ENCODE data around the gene GRIN3A. TPM values are rescaled to one million over a fixed set of nuclear protein-coding genes. Genes with fewer than 3 reads are reported as not detected.

The GRIN3A gene
- total and polyA plus RNA-seq, 9 of the 15 experiments (the other 6 are each of a cell fraction or from before 2014, with no cell fraction given), result 0.01 to 0.03 TPM; not detected in 7

- CTCF ChIA-PET (ENCODE audit: low intra/inter-chr PET ratio), result no interaction called here
Measured at GRCh38 chr9:101586651-101587050, 151.8 kb downstream of the GRIN3A start.

More at GRCh38 chr9:101586651-101587050, 151.8 kb downstream of the GRIN3A start:
- Histone ChIP-seq H3K27ac (ENCODE audit: extremely low read depth, low read depth, low read length) (no peak overlapping the region), H2AFZ (ENCODE audit: low read depth, low read length) (no peak overlapping the region), H4K20me1 (replicated peaks; ENCODE audit: control insufficient read depth, insufficient read depth, low read length) (no peaks in the 10 kb centered on the region), H3K9me1 (ENCODE audit: control insufficient read depth, insufficient read depth, low read length) (no peaks in the 10 kb centered on the region), H3K4me1 (replicated peaks in 1 of 2; ENCODE audit: control insufficient read depth in 2 of 2, insufficient read depth in 2 of 2, low read length in 2 of 2) (no peaks in the 10 kb centered on the region), H3K27me3 (ENCODE audit: control insufficient read depth in 2 of 2, insufficient read depth in 2 of 2, low read length in 2 of 2) (no peaks in the 10 kb centered on the region; a peak in 1 of 5 replicates), H3K4me3 (no peak overlapping the region), H3K79me2 (ENCODE audit: control insufficient read depth, insufficient read depth, low read length) (no peaks in the 10 kb centered on the region), H3K9me3 (replicated peaks; ENCODE audit: control insufficient read depth, insufficient read depth, low read depth, low read length) (no peaks in the 10 kb centered on the region), H3K4me2 (ENCODE audit: insufficient read depth, low read length) (no peak overlapping the region), H3K9ac (ENCODE audit: insufficient read depth in 1 of 2, low read depth in 2 of 2, low read length in 2 of 2) (no peak overlapping the region), H3K36me3 (ENCODE audit: control insufficient read depth, insufficient read depth, low read length) (no peaks in the 10 kb centered on the region)
- POLR2A ChIA-PET, result no interaction called here
- TF ChIP-seq ZNF512 (tag; IDR thresholded peaks at IDR 0.05) (no peak), ZNF232 (CRISPR knock-in tag; IDR thresholded peaks at IDR 0.05) (no peak), NBN (IDR thresholded peaks at IDR 0.05; ENCODE audit: low read depth) (no peak), U2AF1 (optimal IDR thresholded peaks at IDR 0.05; ENCODE audit: low read depth, low read length) (no peak), RUNX1 (IDR thresholded peaks at IDR 0.05; ENCODE audit: low read depth) (no peak), ZNF274 (IDR thresholded peaks at IDR 0.05; ENCODE audit: borderline replicate concordance, low read depth, low read length) (no peak), CHAMP1 (IDR thresholded peaks at IDR 0.05) (no peak), ZBTB17 (CRISPR knock-in tag; IDR thresholded peaks at IDR 0.05) (no peak), FOXO4 (CRISPR knock-in tag; IDR thresholded peaks at IDR 0.05) (no peak), ILK (tag; IDR thresholded peaks at IDR 0.05; ENCODE audit: borderline replicate concordance, low read depth) (no peak), MYBL2 (IDR thresholded peaks at IDR 0.05; ENCODE audit: low read depth) (no peak), MYBL2 (CRISPR knock-in tag; IDR thresholded peaks at IDR 0.05; ENCODE audit: borderline replicate concordance) (no peak)
- in situ Hi-C loops (cut with MboI) (no loop called here), intact Hi-C loops (cut with micrococcal nuclease) (no loop called here)
- no peak for DNase-seq (ENCODE audit: extremely low read depth in 1 of 4, low spot score in 3 of 4)
- BruUV-seq (replicated peaks), result no TSS peak
- ATAC-seq, result no peak
- no peak for FAIRE-seq
- 5% methylated on average over 5 of the region's 5 CpGs for WGBS (ENCODE audit: insufficient coverage, low coverage, missing lambda C conversion rate)
